ENCODE data around the gene CAMK2N1.

CAMK2N1 gene

GRCh38 chr1:20477348-20478056 lies 8.5 kb downstream of the CAMK2N1 start:
- DNase-seq (ENCODE audit: extremely low spot score) = no peak
- CTCF ChIA-PET = no interaction called here
- TF ChIP-seq NFRKB (IDR thresholded peaks at IDR 0.05) (no peak), SUZ12 (IDR thresholded peaks at IDR 0.05) (no peak), FOXK2 (IDR thresholded peaks at IDR 0.05) (no peak), CTBP1 (IDR thresholded peaks at IDR 0.05; ENCODE audit: borderline replicate concordance) (no peak), PKNOX1 (IDR thresholded peaks at IDR 0.05) (no peak), FOXM1 (IDR thresholded peaks at IDR 0.05; ENCODE audit: borderline replicate concordance) (no peak)
- POLR2A ChIA-PET = no interaction called here

DNA sequence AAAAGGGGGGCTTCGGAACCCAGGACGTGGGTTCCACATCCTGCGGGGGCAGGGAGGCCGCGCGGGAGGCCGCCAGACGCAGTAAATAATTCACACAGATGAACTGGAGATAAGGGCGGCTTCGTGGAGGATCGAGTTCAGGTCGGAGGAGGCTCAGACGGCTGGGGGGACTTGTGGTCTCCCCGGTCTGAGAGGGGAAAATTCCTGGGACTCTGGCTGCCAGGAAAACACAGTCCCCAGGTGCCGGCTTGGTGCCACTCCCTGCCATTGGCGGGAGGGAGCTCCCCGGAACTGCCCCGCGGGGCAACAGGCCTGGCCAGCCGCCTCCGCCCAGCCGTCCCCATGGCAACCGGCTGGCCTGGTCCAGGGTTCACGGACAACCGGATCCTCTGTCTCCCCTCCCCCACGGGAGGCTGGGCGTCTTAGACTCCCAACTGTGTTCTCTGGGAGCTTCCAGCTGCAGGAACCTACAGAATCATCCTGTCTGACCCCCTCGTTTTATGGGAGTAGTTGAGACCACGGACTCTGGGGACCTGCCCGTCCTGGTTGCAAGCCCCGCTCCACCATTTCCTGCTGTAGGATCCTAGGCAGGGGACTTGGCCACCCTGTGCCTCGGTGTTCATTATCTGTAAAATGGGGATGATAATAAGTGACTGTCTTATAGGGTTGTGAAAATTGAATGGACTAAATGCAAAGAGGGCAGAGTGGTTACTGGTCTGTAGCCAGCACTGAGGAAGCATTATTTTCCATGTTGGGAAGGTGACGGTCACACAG lies 9.6 kb downstream of the CAMK2N1 start:
- DNase-seq (ENCODE audit: extremely low spot score) = peak; percentile 28
- CTCF ChIA-PET = interaction anchor here (0.7 kb wide), 2 partner anchors 18 to 1666 kb away, joined by 3 to 4 read pairs; no protein-coding TSS in a partner anchor
- POLR2A ChIA-PET = no interaction called here

GRCh38 chr1:20474996-20475395 lies 11.0 kb downstream of the CAMK2N1 start:
- POLR2A ChIA-PET = no interaction called here

More for the DNA sequence above, 9.6 kb downstream of the CAMK2N1 start:
- TF ChIP-seq TARDBP (IDR thresholded peaks at IDR 0.05) (no peak), FOXK2 (IDR thresholded peaks at IDR 0.05) (no peak), LEF1 (IDR thresholded peaks at IDR 0.05; ENCODE audit: borderline replicate concordance) (no peak), SP1 (IDR thresholded peaks at IDR 0.05) (no peak), BHLHE40 (IDR thresholded peaks at IDR 0.05; ENCODE audit: borderline replicate concordance) (no peak), FOXM1 (IDR thresholded peaks at IDR 0.05; ENCODE audit: borderline replicate concordance) (no peak), CTBP1 (IDR thresholded peaks at IDR 0.05; ENCODE audit: borderline replicate concordance) (no peak), PKNOX1 (IDR thresholded peaks at IDR 0.05) (no peak), ZNF384 (IDR thresholded peaks at IDR 0.05) (no peak), ARNT (IDR thresholded peaks at IDR 0.05) (no peak), ELF4 (IDR thresholded peaks at IDR 0.05) (no peak), NFRKB (IDR thresholded peaks at IDR 0.05) (no peak), L3MBTL2 (conservative IDR thresholded peaks at IDR 0.05) (no peak), FOXA1 (IDR thresholded peaks at IDR 0.05) (no peak), SUZ12 (IDR thresholded peaks at IDR 0.05) (no peak), HDGF (IDR thresholded peaks at IDR 0.05; ENCODE audit: borderline replicate concordance) (no peak)

GRCh38 chr1:20474333-20474975 lies 11.6 kb downstream of the CAMK2N1 start:
- POLR2A ChIA-PET = no interaction called here
- no peak for DNase-seq (ENCODE audit: extremely low spot score)
- CTCF ChIA-PET = no interaction called here
- TF ChIP-seq SUZ12 (IDR thresholded peaks at IDR 0.05) = no peak
- no peak for TF ChIP-seq SP1 (IDR thresholded peaks at IDR 0.05)
- no peak for TF ChIP-seq NFRKB (IDR thresholded peaks at IDR 0.05)
- TF ChIP-seq HDGF (IDR thresholded peaks at IDR 0.05; ENCODE audit: borderline replicate concordance) = no peak

More at GRCh38 chr1:20474996-20475395, 11.0 kb downstream of the CAMK2N1 start:
- CTCF ChIA-PET = no interaction called here
- no peak for DNase-seq (ENCODE audit: extremely low spot score)
- no peak for TF ChIP-seq TARDBP (IDR thresholded peaks at IDR 0.05)
- TF ChIP-seq BHLHE40 (IDR thresholded peaks at IDR 0.05; ENCODE audit: borderline replicate concordance) = no peak
- no peak for TF ChIP-seq LEF1 (IDR thresholded peaks at IDR 0.05; ENCODE audit: borderline replicate concordance)
- no peak for TF ChIP-seq PKNOX1 (IDR thresholded peaks at IDR 0.05)
- no peak for TF ChIP-seq HDGF (IDR thresholded peaks at IDR 0.05; ENCODE audit: borderline replicate concordance)
- no peak for TF ChIP-seq NFRKB (IDR thresholded peaks at IDR 0.05)
- TF ChIP-seq SUZ12 (IDR thresholded peaks at IDR 0.05) = no peak
- TF ChIP-seq L3MBTL2 (conservative IDR thresholded peaks at IDR 0.05) = no peak
- TF ChIP-seq FOXK2 (IDR thresholded peaks at IDR 0.05) = no peak
- TF ChIP-seq CTBP1 (IDR thresholded peaks at IDR 0.05; ENCODE audit: borderline replicate concordance) = no peak
- TF ChIP-seq ELF4 (IDR thresholded peaks at IDR 0.05) = no peak

GRCh38 chr1:20473894-20474293 lies 12.1 kb downstream of the CAMK2N1 start:
- CTCF ChIA-PET = interaction anchor here (0.6 to 1.0 kb wide), 2 partner anchors 112 to 682 kb away, joined by 3 to 6 read pairs; no protein-coding TSS in a partner anchor
- POLR2A ChIA-PET = no interaction called here
- no peak for TF ChIP-seq PKNOX1 (IDR thresholded peaks at IDR 0.05)
- no peak for TF ChIP-seq CTBP1 (IDR thresholded peaks at IDR 0.05; ENCODE audit: borderline replicate concordance)
- TF ChIP-seq ELF4 (IDR thresholded peaks at IDR 0.05) = no peak
- no peak for TF ChIP-seq ZNF384 (IDR thresholded peaks at IDR 0.05)
- no peak for TF ChIP-seq SP1 (IDR thresholded peaks at IDR 0.05)
- no peak for TF ChIP-seq ARNT (IDR thresholded peaks at IDR 0.05)
- TF ChIP-seq SUZ12 (IDR thresholded peaks at IDR 0.05) = no peak
- TF ChIP-seq L3MBTL2 (conservative IDR thresholded peaks at IDR 0.05) = no peak
- no peak for TF ChIP-seq FOXA1 (IDR thresholded peaks at IDR 0.05)
- TF ChIP-seq HDGF (IDR thresholded peaks at IDR 0.05; ENCODE audit: borderline replicate concordance) = no peak
- DNase-seq (ENCODE audit: extremely low spot score) = no peak
